Kidney tubule cell (primary cell): Measurements from ENCODE around the gene DLX5.

ENCODE experiments used
- DNase-seq: peaks from one replicate; pipeline ENCODE4 v3.0.0-alpha.2; 2018; ENCODE audit warnings: low spot score

Gene DLX5

DNA sequence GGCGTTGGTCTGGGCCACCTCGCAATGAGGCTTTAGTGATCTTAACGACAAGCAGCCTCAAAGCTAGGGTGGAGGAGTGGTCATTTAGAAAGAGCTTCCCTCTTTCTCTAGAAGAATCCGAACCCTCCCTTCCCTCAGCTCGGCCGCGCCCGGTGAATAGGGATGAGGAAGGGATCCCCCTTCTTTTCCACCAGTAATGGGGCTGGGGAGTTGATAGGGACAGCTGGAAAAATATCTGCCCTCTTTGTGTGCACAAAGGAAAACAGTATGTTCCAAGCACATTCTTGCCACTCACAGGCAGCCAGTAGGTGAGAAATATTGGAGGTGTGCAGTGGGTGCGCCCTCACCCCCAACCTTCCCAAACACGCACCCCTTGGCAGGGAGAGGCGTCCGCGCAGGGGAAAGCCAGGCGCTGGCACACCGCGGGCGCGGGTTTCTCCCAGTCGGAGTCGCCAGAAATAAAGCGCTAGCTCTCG, 6.5 kb downstream of the DLX5 start:
- no peak for DNase-seq

DNA sequence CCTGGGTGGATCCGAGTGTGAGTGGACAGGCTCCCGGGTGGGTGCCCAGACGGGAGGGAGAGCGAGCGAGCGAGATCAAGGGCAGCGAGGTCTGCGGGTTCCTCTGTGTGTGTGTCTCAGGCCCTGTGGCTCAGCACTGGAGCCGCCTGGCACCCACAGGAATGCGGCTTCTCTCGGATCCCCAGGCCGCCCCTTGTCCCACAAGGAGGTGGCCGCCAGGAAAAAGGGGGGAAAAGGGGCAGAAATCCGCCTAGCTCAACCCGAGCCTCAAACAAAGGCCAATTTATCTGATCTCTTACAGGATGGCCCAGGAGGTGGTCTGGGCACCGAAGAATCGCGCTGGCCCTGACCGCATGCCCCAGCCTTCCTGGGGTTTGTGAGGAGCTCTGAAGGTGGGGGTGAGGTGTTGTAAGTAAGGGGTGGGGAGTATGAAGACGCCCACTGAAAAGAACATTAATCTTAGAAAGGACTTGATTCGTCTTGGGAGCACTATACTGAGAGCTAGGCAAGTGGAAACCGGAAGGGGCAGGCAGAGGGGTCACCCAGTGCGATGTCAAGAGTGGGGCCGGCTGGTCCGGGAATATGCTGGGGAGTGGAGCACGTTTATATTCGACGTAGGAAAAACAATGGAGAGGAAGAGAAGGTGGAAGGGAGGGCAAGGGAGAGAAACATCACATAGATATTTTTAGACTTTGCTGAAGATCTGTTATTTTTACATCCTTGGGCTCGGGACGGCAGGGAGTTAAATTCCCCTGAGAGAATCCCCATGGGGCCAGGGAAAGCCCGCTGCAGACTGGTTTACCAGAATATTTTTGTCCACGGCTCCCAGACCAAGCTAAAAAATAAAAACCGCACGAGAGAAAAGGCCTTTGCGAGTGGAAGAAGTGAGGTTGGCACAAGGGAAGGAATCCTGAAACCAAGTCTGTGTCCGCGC, 7.2 kb downstream of the DLX5 start:
- no peak for DNase-seq

DNA sequence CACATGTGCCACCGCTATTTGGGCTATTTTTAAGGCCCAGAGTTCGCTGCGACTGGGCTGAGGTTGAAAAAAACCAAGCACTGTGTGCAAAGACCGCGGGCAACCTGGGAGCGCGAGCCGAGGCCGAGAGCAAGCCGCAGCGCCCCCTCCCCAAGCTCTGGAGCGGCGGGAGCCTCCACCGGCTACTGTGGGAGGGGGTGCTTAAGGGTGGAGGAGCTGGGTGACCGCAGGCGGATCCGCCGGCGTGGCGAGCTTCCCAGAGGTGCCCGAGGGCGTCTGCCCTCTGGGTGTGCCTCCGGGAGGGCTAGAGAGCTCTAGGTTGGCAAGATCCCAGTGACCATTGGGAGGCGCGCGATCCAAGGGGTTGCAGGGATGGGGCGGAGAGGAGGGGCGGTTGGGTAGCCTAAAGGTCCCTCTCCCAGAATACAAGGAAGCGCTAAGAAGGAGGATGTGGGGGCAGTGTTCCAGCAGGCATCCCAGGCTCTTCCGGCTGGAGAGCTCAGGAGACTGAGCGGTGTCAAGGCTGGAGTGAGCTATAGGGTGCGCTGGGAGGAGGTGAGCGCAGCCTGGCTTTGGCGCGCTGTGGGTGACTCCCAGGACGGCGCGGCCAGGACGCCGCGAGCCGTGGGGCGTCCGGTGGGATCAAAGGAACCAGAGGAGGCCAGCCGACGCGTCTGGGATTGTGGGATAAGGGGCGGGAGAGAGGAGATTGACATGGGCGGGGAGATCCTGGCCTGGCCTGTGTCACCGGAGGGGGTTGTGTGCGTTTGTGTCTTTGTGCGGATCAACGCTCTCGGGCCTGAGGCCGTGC, 8.0 kb downstream of the DLX5 start:
- DNase-seq = no peak

DNA sequence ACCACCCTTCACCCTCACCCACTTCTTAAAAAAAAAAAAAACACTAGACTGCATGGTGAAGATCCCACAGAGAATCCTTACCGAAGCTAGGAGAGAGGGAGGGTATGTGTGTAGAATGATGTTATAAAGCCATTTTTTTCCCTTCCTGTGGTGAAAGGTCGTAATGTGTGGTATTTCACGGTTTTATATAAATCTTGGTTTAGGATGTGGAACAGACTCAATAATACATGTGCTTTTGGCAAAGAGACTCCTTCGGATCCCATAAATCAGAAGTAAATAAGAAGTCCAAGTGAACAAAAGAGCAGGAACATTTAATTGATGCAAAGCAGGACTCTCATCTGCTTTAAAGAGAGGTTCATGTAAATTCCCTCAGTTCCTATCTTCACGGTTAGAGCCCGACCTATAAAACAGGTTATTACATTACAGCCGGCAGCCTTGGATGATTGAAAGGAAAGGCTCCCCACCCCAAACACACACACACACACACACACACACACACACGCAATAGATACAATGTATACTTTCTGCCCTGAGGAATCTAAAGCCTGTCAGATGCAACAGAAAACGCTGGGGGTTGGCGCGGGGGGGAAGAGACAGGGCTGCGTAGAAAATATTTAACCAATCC, 8.8 kb downstream of the DLX5 start:
- DNase-seq = no peak

DNA sequence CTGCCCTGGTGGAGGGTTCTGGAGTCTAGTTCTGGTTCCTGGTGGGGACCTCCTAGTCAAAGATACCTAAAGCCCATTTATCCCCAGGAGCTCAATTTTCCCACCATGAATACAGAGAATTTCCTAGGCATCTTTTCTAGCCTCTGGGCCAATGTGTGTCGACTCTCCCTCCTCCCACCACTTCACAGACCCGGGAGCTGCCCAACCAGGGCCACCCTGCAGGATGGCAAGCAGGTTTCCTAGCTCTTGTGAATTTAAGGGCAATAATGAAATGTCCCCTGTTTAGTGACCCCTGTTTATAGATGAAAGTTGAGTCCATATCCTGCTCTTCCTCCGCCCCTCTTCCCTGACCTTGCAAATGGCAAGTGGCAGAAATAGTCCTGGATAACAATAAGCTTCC, 9.4 kb downstream of the DLX5 start:
- no peak for DNase-seq

DNA sequence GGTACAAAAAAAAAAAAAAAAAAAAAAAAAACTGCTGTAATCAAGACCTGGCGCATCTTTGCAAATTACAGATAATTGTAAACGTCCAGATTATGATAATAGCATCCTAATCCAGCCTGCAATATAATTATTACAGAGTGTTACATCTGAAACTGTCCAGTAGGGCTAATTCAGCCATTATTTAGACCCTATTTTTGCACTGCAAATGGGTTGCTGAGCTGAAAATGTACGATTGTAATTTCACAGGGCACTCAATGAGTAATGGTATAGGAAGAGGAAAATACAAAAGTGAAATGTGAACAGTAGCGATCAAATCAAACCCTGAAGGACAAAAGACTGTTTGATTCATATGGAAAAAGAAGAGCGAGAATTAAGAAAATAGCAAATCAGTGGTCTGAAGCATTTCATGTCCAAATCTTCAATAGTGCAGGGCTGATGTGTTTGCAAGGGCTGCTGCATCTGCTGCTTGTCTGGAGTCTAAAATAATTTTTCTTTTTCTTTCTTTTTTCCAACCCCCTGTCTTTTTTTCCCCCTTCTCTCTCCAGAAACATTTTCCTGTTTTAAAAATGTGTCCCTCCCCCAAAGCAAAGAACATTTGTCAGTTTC, 10.4 kb downstream of the DLX5 start:
- no peak for DNase-seq

DNA sequence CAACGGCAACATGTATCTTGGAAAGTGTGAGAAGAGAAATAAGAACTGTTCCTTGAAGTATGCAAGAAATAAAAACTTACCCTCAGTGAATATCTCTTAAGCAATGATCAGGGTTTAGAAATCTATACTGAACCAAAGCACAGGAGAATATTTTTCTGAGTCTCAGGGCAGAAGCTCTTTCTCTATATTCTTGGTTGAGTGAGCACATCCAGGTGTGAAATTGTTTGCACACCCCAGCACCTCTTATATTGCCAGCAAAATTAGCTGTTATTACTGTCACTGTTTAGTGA, 10.8 kb downstream of the DLX5 start:
- DNase-seq = no peak

DNA sequence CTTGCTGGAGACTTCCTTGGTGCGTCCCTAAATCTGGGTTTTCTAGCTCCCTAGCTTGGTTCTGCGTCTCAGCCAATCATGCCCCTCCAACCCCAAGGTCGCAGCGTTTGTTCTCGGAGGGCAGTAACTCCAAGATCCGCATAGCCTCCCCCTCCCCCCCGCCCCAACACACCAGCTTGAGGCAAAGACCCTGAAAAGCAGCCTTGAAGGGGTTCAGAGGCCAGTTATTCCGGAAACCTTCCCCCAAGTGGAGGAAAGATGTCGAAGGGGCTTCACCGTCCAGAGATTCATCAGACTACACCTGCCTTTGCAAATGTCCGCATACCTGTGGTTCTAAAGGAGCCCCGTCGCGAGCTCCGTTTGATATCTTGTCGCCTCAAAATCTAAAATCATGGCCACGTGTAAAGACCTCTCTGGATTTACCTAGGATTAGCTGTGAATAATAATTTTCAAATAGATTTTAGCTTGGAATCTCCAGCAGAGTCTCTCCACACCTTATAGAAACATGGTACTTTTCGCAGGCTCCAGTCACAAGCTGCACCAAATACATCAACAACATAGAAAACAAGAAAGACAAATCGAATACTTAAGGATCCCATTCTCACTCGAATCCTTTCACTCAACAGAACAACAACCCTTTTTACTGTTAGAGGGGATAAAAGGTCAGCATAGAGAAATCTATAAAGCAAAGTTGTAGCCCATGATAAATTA, 11.3 kb downstream of the DLX5 start:
- no peak for DNase-seq

DNA sequence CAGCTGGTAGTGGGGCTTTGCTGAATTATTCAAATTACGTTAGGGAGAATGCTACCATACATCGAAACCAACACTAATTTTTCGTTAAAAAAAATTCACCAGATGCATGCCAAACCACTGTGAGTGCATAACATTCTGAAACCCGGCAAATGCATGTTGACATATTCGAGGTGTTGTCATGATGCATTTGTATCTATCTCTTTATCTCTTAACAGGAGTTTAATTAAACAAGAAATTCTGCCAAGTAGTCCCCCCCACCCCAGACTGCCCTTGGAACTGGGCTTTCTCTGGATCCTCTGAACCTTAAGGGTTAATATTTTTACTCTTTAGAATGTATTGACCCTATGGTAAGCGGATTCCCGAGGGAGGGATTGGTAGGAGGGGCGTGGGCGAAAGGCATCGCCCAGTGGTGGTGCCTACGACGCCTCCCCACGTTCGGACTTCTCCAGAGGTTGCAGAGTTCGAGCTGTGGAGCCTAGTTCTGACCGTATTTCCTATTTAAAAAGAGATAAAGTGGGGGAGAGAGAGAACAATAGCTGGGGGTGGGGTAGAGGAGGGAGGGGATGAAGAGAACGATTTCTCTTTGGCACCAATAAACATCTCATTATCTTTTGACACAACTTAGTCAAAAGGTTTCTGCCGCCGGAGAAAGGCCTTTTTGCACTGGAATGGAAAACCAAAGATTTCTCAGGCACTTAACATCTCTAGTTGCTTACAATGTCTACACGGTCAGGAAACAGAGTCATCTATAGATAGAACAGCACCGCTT, 12.1 kb downstream of the DLX5 start:
- no peak for DNase-seq

DNA sequence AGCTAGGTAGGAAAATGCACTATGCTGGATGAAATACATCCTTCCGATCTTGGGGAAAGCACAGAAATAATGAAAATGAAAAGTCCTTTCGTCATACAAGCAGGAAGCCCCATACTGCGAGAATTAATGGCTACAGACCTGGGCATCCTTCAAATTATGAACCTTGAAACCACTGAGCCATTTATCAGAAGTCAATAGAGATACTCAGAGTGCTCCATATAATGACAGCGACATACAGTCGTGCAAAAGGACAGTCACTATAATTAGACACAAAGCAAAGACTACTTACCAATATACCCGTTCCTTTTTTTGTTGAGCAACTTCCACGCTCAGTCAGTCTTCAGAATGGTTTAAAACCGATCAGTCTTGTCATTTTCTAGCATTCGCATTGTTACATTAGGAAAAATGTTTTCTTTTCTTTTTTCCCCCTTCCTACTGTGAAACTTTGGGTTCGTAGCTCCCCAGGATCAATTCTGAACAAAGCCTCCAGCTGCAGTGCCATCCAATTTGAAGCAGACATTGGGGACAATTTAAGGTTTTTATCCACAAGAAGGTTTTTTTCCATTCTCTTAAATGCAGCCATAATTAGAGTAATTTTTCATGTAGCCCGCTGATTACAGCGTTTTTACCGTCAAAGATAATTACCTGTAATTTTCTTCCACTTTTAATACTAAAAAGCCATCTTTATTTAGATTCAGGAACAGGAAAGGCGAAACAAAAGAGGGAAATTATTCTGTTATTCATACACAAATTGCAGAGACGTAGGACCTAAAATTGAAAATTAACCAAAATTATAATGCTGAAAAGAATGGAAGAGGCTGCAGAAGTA, 12.9 kb downstream of the DLX5 start:
- DNase-seq = no peak

DNA sequence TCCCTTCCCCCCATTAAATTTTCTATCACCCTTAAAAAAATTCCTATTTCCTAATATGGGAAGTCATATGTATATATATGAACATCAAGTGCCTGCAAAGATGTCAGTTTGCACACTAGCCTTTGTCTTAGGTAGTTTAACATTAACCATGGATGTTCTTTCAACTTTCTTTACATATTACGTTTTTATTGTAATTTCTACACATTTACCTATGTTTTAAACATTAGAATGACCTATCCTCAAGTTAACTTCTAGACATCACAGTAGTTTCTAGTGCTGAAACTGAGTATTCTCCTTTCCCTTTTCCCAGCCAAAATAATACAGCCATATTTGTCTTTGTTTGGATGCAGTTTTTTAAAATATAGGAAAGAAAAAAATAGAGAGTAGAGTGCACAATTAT, 13.5 kb downstream of the DLX5 start:
- DNase-seq = no peak

DNA sequence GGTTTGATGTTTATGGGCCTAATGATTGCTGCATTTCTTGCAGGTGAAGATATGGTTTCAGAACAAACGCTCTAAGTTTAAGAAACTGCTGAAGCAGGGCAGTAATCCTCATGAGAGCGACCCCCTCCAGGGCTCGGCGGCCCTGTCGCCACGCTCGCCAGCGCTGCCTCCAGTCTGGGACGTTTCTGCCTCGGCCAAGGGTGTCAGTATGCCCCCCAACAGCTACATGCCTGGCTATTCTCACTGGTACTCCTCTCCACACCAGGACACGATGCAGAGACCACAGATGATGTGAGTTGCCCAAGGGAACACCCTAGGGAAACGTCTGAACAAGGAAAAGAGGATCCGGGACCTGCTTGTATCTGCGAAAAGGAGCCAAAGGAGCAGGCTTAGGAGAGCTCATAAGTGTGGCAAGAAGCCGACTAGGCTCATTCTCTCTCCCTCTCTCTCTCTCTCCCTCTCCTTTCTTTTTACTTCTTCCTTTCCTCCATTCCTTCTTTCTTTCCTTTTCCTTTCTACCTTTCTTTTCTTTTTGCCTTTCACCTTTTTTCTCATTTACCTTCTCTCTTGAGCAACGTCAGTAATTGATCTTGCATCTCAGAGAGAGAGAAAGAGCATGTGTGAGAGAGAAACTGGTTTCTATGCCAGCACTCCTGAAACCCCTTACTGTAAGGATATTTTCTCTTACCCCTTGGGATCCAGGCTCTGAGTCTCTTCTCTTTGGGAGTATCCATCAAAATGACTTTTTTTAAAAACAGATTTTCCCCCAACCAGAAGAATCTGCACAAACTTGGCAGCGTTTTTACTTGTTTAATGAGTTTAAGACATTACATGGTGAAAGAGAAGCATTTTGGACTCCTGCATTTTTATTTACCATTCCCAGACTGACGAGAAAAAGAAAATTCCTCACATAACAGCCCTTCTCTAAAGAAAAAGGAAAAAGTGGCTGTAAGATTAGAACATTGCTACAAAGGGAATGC, 14.6 kb downstream of the DLX5 start:
- no peak for DNase-seq

DNA sequence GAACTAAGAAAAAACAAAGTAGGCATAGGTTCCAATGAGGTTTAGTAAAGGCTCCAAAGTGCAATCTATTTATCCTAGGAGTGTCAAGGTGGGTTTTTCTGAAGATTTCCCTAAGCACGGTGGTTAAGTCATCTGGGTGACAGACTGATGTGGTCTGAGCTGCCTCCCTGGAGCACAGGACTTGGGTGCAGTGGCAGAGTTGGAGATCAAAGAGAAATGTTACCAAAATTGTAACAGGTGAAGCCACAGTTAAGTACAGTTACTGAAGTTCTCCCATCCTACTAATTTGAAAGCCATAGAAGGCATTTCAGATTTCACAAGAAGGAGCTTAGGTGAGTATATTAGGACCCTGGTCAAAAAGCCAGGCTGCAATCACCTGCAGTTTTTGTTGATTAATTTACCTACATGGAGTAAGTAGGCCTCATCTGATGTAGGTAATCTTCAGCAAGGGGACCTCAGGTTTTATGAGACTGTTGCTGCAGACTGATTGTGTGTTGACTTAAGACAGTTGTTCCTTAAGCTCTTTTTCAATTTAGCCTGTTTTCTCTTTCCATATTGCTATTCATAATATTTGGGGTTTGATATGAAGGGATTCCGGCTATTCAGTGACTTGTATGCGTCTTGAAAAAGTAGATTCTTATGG, 16.2 kb downstream of the DLX5 start:
- DNase-seq = no peak

DNA sequence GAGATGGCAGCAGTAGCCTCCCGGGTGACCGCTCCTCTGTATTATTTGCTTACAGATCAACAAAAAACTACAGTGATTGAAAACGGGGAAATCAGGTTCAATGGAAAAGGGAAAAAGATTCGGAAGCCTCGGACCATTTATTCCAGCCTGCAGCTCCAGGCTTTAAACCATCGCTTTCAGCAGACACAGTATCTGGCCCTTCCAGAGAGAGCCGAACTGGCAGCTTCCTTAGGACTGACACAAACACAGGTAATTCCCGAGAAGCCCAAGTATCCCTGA, 17.1 kb downstream of the DLX5 start:
- no peak for DNase-seq

DNA sequence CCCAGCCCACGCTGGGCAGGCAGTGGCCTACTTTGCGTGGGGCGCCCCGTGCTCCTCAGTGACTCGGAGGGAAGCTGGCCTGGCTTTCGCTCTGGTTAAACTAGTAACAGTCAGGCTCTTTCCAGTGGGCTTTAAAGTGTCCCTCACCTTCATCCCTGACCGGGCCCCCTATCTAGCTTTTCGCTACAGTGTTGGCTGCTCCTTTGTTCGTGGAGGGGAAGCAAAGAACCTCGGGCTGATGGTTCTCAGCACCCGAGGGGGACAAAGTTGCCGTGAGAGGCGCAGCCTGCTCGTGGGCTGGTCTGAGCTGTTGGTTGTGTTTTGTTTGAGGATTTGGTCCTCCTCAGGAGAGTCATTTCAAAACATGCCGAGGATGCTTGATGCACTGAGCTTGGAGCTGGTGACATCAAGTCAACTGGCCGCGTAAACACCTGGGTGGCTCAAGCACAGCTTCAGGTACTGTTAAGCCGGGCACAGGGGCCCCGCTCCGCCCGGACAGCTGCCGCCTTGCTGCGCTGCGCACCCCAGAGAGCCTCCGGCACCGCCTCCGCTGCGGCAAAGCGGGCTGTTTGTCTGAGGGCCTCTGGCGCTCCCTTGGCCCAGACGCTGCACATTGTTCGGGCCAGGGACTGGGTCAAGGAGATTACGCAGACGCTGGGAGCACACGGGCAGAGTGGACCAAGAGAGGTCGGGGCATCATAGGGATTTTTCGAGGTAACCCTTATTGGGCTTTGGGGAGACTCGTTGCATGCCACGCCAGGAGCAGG, 17.6 kb downstream of the DLX5 start:
- no peak for DNase-seq

DNA sequence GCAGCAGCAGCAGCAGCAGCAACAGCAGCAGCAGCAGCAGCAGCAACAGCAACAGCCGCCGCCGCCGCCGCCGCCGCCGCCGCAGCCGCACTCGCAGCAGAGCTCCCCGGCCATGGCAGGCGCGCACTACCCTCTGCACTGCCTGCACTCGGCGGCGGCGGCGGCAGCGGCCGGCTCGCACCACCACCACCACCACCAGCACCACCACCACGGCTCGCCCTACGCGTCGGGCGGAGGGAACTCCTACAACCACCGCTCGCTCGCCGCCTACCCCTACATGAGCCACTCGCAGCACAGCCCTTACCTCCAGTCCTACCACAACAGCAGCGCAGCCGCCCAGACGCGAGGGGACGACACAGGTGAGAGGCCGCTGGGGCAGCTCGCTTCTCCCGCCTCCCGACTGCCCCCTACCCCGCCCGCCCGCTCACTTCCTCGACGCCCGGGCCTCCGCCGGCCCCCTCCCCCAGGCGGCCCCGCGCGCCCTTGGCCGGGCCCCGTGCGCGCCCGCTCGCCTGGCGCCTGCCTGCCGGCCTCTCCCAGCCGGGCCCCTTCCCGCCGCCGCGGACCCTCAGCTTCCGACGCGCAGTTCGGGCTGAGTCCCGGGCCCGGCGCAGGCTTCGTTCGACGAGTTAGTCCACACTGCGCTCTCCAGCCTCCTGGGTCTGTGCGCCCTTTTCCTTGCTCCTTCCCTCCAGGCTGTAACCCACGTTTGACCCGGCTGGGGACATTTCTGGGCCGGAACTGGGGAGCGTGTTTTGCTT, 18.4 kb downstream of the DLX5 start:
- DNase-seq = peak; percentile 48
